GM23338 (cell line): ENCODE results near the gene PHC3. TPM values are rescaled to one million over a fixed set of nuclear protein-coding genes. Genes with fewer than 3 reads are reported as not detected.

Experiments used
- ATAC-seq: fragments of 200-7000 bp; cut with Tn5 transposase; 3 replicates; pipeline ENCODE4 v1.9.1; 2020
- DNase-seq: peaks from one replicate; pipeline ENCODE4 v3.0.0-alpha.2; 2015; ENCODE audit warnings: low spot score
- H2AFZ ChIP-seq: fragments of 200-600 bp; sonication (generic); 2 replicates; pipeline ENCODE4 v1.8.0; 2016; ENCODE audit warnings: antibody characterized with exemption, mild to moderate bottlenecking, moderate library complexity
- H3F3A ChIP-seq: fragments of 200-600 bp; sonication (generic); replicated peaks from 2 replicates; pipeline ENCODE4 v1.8.0; 2017; ENCODE audit warnings: antibody characterized with exemption, mixed run types, low read depth
- H3K27ac ChIP-seq: fragments of 200-600 bp; sonication (generic); 2 replicates; pipeline ENCODE4 v1.6.1; 2016; ENCODE audit warnings: low read depth
- H3K27me3 ChIP-seq: fragments of 200-600 bp; sonication (generic); 2 replicates; pipeline ENCODE4 v1.8.0; 2016; ENCODE audit warnings: mild to moderate bottlenecking, mixed run types, moderate library complexity; ENCODE audit not compliant: insufficient read depth
- H3K36me3 ChIP-seq: fragments of 200-600 bp; sonication (generic); 2 replicates; pipeline ENCODE4 v1.8.0; 2016; ENCODE audit warnings: mild to moderate bottlenecking; ENCODE audit not compliant: insufficient read depth
- H3K4me1 ChIP-seq: fragments of 200-600 bp; sonication (generic); 2 replicates; pipeline ENCODE4 v1.8.0; 2016; ENCODE audit warnings: mild to moderate bottlenecking, moderate library complexity; ENCODE audit not compliant: insufficient read depth
- H3K4me2 ChIP-seq: fragments of 200-600 bp; sonication (generic); 2 replicates; pipeline ENCODE4 v1.7.1; 2017; ENCODE audit warnings: mixed run types
- H3K4me3 ChIP-seq: fragments of 200-600 bp; sonication (generic); 2 replicates; pipeline ENCODE4 v1.6.1; 2016; ENCODE audit warnings: mixed run types
- H3K79me2 ChIP-seq: fragments of 200-600 bp; sonication (generic); replicated peaks from 2 replicates; pipeline ENCODE4 v1.8.0; 2017; ENCODE audit warnings: mild to moderate bottlenecking; ENCODE audit not compliant: insufficient read depth
- H3K9me2 ChIP-seq: fragments of 200-600 bp; sonication (generic); 2 replicates; pipeline ENCODE4 v1.8.0; 2017; ENCODE audit not compliant: insufficient read depth
- H4K20me1 ChIP-seq: fragments of 200-600 bp; sonication (generic); replicated peaks from 2 replicates; pipeline ENCODE4 v1.8.0; 2017; ENCODE audit warnings: mild to moderate bottlenecking; ENCODE audit not compliant: insufficient read depth
- H3K27ac Mint-ChIP-seq: 2 replicates; pipeline ENCODE4 v1.8.0; 2020; ENCODE audit warnings: inconsistent platforms, mild to moderate bottlenecking, moderate library complexity, mixed read lengths
- H3K27me3 Mint-ChIP-seq: 3 replicates; pipeline ENCODE4 v1.8.0; 2022; ENCODE audit warnings: low read depth, mild to moderate bottlenecking, moderate library complexity, mixed read lengths, inconsistent platforms; ENCODE audit not compliant: insufficient read depth, poor library complexity
- H3K36me3 Mint-ChIP-seq: 3 replicates; pipeline ENCODE4 v1.8.0; 2021; ENCODE audit warnings: low read depth, mild to moderate bottlenecking, inconsistent platforms, moderate library complexity, mixed read lengths
- H3K4me1 Mint-ChIP-seq: 3 replicates; pipeline ENCODE4 v1.8.0; 2020; ENCODE audit warnings: mild to moderate bottlenecking, inconsistent platforms, mixed read lengths
- H3K4me3 Mint-ChIP-seq: 3 replicates; pipeline ENCODE4 v1.8.0; 2021; ENCODE audit warnings: moderate library complexity, mild to moderate bottlenecking, inconsistent platforms, mixed read lengths
- H3K9me3 Mint-ChIP-seq: 3 replicates; pipeline ENCODE4 v1.8.0; 2020; ENCODE audit warnings: moderate library complexity, mild to moderate bottlenecking, inconsistent platforms, mixed read lengths
- CREB1 ChIP-seq: fragments of 250-450 bp; sonication (Bioruptor Pico); IDR thresholded peaks from 2 replicates; pipeline ENCODE4 v1.5.0; 2020; ENCODE audit warnings: low read depth, mild to moderate bottlenecking, moderate library complexity
- CTCF ChIP-seq, 2 experiments: fragments of 200-600 bp in 1 of 2; sonication (generic) in 1 of 2; conservative IDR thresholded peaks; 2 replicates each; pipeline versions ENCODE4 v1.5.1 to v1.6.1; 2016 to 2017; ENCODE audit warnings: antibody characterized with exemption in 2 of 2, low read depth in 2 of 2, mild to moderate bottlenecking in 2 of 2, moderate library complexity in 1 of 2
- POLR2AphosphoS5 ChIP-seq: IDR thresholded peaks from 2 replicates; pipeline ENCODE4 v1.6.1; 2016; ENCODE audit warnings: antibody characterized with exemption, low read depth
- ZNF114 ChIP-seq: fragments of 250-450 bp; sonication (Bioruptor Pico); IDR thresholded peaks from 2 replicates; pipeline ENCODE4 v1.5.0; 2020; ENCODE audit warnings: mild to moderate bottlenecking, moderate library complexity
- ZNF462 ChIP-seq: fragments of 250-450 bp; sonication (Bioruptor Pico); IDR thresholded peaks from 2 replicates; pipeline ENCODE4 v1.5.0; 2020; ENCODE audit warnings: mild to moderate bottlenecking, moderate library complexity
- polyA plus RNA-seq: library from polyadenylated mRNA; unstranded; fragments of >200 nt; fragmentation: Nextera tagmentation; extraction: Ambion mirVana; gene quantifications from 2 replicates; pipeline ENCODE4 v1.2.1, GENCODE V29; 2016
- total RNA-seq: library from RNA; depleted of rRNA; stranded (reverse); fragments of >200 nt; shearing (Covaris generic); gene quantifications from 2 replicates; pipeline ENCODE4 v1.2.3, GENCODE V29; 2014
- TF ChIP-seq, protein P1 (sequence below): IDR thresholded peaks from 2 replicates; pipeline ENCODE4 v1.6.1; 2016; ENCODE audit warnings: antibody characterized with exemption

PHC3 gene
- total and polyA plus RNA-seq, 2 experiments from 2014 or later: 23.9 to 83.5 TPM

DNA sequence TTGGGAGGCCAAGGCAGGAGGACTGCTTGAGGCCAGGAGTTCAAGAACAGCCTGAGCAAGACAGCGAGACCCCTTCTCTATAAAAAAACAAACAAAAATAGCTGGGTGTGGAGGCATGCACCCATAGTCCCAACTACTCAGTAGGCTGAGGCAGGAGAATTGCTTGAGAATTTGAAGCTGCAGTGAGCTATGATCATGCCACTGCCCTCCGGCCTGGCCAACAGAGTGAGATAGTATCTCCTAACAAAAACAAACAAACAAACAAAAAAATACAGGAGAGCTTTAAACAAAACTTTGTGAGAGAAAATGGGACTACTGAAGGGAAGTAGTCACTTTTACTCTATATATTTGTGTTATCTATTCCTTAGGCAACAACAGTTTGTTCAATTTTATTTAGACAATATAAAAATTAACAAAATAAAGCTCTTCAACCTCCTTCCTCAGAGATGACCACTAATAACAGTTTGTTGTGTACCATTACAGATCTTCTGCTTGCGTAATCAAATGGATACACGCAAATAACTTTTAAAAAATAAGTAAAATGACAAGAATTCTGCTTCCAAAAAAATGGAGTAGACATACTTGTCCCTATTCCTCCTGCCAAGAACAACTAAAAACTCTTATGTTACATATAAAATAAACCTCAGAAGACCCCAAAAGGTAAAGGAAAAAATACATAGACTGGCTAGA is 17.4 kb downstream of the PHC3 start:
- H3K4me3 Mint-ChIP-seq: no peak overlapping the region
- H3K27me3 Mint-ChIP-seq: peaks cover 5% of the 10 kb centered on the region
- no peak overlapping the region for H3K27ac ChIP-seq
- peaks cover 12% of the 10 kb centered on the region; the same call in 2 of the 3 replicates for H3K9me3 Mint-ChIP-seq
- H3K27ac Mint-ChIP-seq: no peak overlapping the region
- peaks cover 73% of the 10 kb centered on the region for H3K36me3 Mint-ChIP-seq
- no peaks in the 10 kb centered on the region for H3K27me3 ChIP-seq
- no peaks in the 10 kb centered on the region for H3K9me2 ChIP-seq
- H3K4me2 ChIP-seq: no peak overlapping the region
- H2AFZ ChIP-seq: no peak overlapping the region
- H3K4me3 ChIP-seq: no peak overlapping the region
- ATAC-seq (no peak), DNase-seq (no peak)
- H3K4me1 Mint-ChIP-seq: no peaks in the 10 kb centered on the region
- H3F3A ChIP-seq: no peaks in the 10 kb centered on the region
- H3K79me2 ChIP-seq: peaks cover 98% of the 10 kb centered on the region
- TF ChIP-seq CREB1 (CRISPR knock-in tag) (no peak), CTCF (conservative IDR thresholded peaks at IDR 0.05; ENCODE audit: low read depth in 2 of 2) (no peak), ZNF462 (CRISPR knock-in tag) (no peak), POLR2AphosphoS5 (no peak), ZNF114 (no peak)
- TF ChIP-seq, protein P1, sequence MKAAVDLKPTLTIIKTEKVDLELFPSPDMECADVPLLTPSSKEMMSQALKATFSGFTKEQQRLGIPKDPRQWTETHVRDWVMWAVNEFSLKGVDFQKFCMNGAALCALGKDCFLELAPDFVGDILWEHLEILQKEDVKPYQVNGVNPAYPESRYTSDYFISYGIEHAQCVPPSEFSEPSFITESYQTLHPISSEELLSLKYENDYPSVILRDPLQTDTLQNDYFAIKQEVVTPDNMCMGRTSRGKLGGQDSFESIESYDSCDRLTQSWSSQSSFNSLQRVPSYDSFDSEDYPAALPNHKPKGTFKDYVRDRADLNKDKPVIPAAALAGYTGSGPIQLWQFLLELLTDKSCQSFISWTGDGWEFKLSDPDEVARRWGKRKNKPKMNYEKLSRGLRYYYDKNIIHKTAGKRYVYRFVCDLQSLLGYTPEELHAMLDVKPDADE: no peak
- H4K20me1 ChIP-seq: peaks cover 8% of the 10 kb centered on the region
- no peaks in the 10 kb centered on the region for H3K4me1 ChIP-seq
- H3K36me3 ChIP-seq: 0 out of 2 replicates have a peak, but pooled peaks cover 13% of the 10 kb centered on the region
